ENCODE measurements around the gene PLEKHG5.

PLEKHG5 gene

GRCh38 chr1:6425658-6426057 lies 65.8 kb downstream of the PLEKHG5 start:
- TF ChIP-seq SIN3A (IDR thresholded peaks at IDR 0.05; ENCODE audit: borderline replicate concordance, insufficient read depth, low read length) (no peak), FOXP2 (optimal IDR thresholded peaks at IDR 0.05; ENCODE audit: borderline replicate concordance, extremely low read depth, extremely low read length, insufficient read depth) (no peak), REST (IDR thresholded peaks at IDR 0.05; ENCODE audit: insufficient read depth in 1 of 2, low read depth in 2 of 2, low read length in 2 of 2) (no peak), POLR2AphosphoS5 (IDR thresholded peaks at IDR 0.05; ENCODE audit: low read depth, low read length) (no peak), TAF1 (IDR thresholded peaks at IDR 0.05; ENCODE audit: borderline replicate concordance, insufficient read depth, low read length) (no peak)

- TF ChIP-seq SIN3A (IDR thresholded peaks at IDR 0.05; ENCODE audit: borderline replicate concordance, insufficient read depth, low read length) = no peak
- TF ChIP-seq REST (IDR thresholded peaks at IDR 0.05; ENCODE audit: insufficient read depth in 1 of 2, low read depth in 2 of 2, low read length in 2 of 2) = no peak
- no peak for TF ChIP-seq FOXP2 (optimal IDR thresholded peaks at IDR 0.05; ENCODE audit: borderline replicate concordance, extremely low read depth, extremely low read length, insufficient read depth)
Observed at GRCh38 chr1:6424619-6425593, 66.6 kb downstream of the PLEKHG5 start, which contains the start of gene ESPN. Gene ESPN (plus strand): TSS chr1:6424776. CDS start chr1:6424956, 180 bp downstream.

GRCh38 chr1:6424000-6424565 lies 67.4 kb downstream of the PLEKHG5 start:
- TF ChIP-seq SIN3A (IDR thresholded peaks at IDR 0.05; ENCODE audit: borderline replicate concordance, insufficient read depth, low read length) (no peak), FOXP2 (optimal IDR thresholded peaks at IDR 0.05; ENCODE audit: borderline replicate concordance, extremely low read depth, extremely low read length, insufficient read depth) (no peak), REST (IDR thresholded peaks at IDR 0.05; ENCODE audit: insufficient read depth in 1 of 2, low read depth in 2 of 2, low read length in 2 of 2) (no peak), POLR2AphosphoS5 (IDR thresholded peaks at IDR 0.05; ENCODE audit: low read depth, low read length) (no peak), TAF1 (IDR thresholded peaks at IDR 0.05; ENCODE audit: borderline replicate concordance, insufficient read depth, low read length) (no peak)

GRCh38 chr1:6423321-6423999 lies 68.0 kb downstream of the PLEKHG5 start:
- TF ChIP-seq TAF1 (IDR thresholded peaks at IDR 0.05; ENCODE audit: borderline replicate concordance, insufficient read depth, low read length) (no peak), POLR2AphosphoS5 (IDR thresholded peaks at IDR 0.05; ENCODE audit: low read depth, low read length) (no peak), REST (IDR thresholded peaks at IDR 0.05; ENCODE audit: insufficient read depth in 1 of 2, low read depth in 2 of 2, low read length in 2 of 2) (no peak), SIN3A (IDR thresholded peaks at IDR 0.05; ENCODE audit: borderline replicate concordance, insufficient read depth, low read length) (no peak), FOXP2 (optimal IDR thresholded peaks at IDR 0.05; ENCODE audit: borderline replicate concordance, extremely low read depth, extremely low read length, insufficient read depth) (no peak)

Data from PFSK-1 (cell line).